Mucosa of stomach (tissue), 1 donor: ENCODE results near the gene CD247.

Source experiments
- H3K27me3 ChIP-seq: one replicate; pipeline ENCODE4 v1.7.0; 2013; ENCODE audit warnings: mild to moderate bottlenecking, low read length; ENCODE audit not compliant: control insufficient read depth, insufficient read depth
- H3K36me3 ChIP-seq: one replicate; pipeline ENCODE4 v1.7.0; 2013; ENCODE audit warnings: low read length; ENCODE audit not compliant: control insufficient read depth, insufficient read depth
- H3K4me1 ChIP-seq: one replicate; pipeline ENCODE4 v1.7.0; 2013; ENCODE audit warnings: mild to moderate bottlenecking, low read length; ENCODE audit not compliant: control insufficient read depth, insufficient read depth
- H3K4me3 ChIP-seq: one replicate; pipeline ENCODE4 v1.7.0; 2013; ENCODE audit warnings: low read length
- H3K9ac ChIP-seq: one replicate; pipeline ENCODE4 v1.7.0; 2013; ENCODE audit warnings: mild to moderate bottlenecking, low read length, moderate library complexity
- H3K9me3 ChIP-seq: one replicate; pipeline ENCODE4 v1.7.0; 2013; ENCODE audit warnings: mild to moderate bottlenecking, low read length, moderate library complexity; ENCODE audit not compliant: control insufficient read depth
- donor health status: Pancreatic carcinoma.

Gene CD247

DNA sequence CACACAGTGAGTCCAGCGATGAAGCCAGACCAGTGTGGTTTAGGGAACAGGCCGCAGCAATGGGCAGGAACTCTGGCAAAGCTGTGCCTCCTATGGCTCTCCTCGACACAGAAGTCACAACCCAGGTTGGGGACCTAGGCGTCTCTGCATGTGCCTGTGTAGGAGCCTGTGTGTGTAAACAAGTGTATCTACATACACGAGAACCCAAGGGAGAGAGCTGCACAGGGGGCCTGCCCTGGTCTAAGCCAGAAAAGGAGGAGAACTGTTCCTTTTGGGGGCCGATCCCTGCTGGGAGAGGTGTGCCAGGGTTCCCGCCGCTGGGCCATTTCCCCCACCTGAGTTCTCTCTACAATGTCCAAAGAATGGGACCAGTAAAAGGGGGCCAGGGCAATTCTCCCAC, 56.0 kb downstream of the CD247 start:
- H3K9me3 ChIP-seq: no peaks in the 10 kb centered on the region
- no peaks in the 10 kb centered on the region for H3K36me3 ChIP-seq
- peaks cover 3% of the 10 kb centered on the region for H3K4me1 ChIP-seq
- no peak overlapping the region for H3K4me3 ChIP-seq
- no peak overlapping the region for H3K9ac ChIP-seq
- H3K27me3 ChIP-seq: no peaks in the 10 kb centered on the region

DNA sequence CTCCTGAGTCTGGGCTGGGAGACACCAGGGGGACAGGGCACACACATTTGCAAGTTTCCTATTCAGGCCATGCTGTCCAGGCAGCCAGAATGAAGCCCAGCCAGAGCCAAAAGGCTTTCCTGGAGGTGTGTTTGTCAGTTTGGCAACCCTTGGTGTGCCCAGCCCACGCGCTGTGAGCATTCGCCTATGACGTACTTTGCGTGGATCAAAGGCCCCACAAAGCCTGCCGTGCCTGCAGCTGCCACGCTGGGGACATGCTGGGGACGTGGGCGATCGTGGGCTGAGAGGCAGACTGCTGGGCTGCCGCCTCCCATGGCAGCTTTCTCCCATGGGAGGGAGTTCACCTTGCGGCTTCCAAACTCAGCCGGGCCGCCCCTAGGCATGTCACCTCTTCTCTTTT, 57.5 kb downstream of the CD247 start:
- Histone ChIP-seq H3K4me3 (no peak overlapping the region), H3K9ac (no peak overlapping the region), H3K4me1 (peaks cover 2% of the 10 kb centered on the region), H3K9me3 (no peaks in the 10 kb centered on the region), H3K27me3 (no peaks in the 10 kb centered on the region), H3K36me3 (no peaks in the 10 kb centered on the region)

DNA sequence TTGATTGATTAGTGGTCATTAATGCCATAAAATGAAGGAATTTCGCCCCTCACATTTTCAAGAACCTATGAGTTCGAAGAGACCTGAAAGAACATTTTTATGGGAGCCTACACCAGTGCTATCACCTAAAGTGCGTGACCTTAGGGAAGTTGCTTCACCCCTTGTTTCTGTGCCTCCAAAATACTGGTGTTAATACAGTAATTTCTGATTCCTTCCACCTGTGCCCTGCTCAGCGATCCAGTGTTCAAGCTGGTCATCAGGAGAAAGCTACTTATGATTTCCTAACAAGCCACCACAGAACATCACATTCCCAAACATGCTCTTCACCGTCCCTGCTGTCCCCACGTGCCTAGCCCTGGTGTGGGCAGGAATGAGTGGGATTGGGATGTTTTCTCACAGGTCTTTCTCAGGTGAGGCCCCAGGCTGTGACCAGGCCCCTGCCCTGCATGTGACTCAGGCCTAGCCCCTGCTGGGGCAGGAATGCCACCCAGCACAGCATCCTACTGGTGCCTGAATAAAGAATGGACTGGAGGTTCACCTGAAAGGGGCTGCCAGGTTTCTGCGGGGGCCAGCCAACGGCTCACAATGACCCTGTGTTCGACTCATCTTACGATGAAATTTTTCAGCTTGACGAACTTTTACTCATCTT, 60.3 kb downstream of the CD247 start:
- no peaks in the 10 kb centered on the region for H3K36me3 ChIP-seq
- no peak overlapping the region for H3K4me3 ChIP-seq
- H3K9ac ChIP-seq: no peak overlapping the region
- no peaks in the 10 kb centered on the region for H3K9me3 ChIP-seq
- H3K27me3 ChIP-seq: no peaks in the 10 kb centered on the region
- H3K4me1 ChIP-seq: peaks cover 9% of the 10 kb centered on the region

DNA sequence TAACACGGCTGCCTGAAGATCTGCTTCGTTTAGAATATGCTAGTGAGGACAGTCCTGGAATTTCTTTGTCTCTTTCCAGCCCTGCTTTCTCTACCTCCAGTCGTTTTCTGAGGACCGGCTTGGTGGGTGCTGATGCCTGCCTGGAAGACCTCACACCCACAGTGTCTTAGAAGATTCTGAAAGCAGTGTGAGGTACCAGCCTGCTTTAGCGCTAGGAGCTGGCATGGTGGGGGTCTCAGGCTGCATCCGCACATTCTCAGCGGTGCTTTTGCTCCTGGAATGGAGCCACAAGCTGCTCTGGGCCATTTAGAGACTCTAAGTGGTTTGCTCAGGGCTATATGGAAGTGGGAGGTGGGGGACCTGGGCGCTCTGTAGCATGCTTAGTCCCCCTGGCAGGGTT, 61.4 kb downstream of the CD247 start:
- Histone ChIP-seq H3K4me1 (peaks cover 10% of the 10 kb centered on the region), H3K27me3 (no peaks in the 10 kb centered on the region), H3K36me3 (no peaks in the 10 kb centered on the region), H3K9ac (no peak overlapping the region), H3K4me3 (no peak overlapping the region), H3K9me3 (no peaks in the 10 kb centered on the region)

DNA sequence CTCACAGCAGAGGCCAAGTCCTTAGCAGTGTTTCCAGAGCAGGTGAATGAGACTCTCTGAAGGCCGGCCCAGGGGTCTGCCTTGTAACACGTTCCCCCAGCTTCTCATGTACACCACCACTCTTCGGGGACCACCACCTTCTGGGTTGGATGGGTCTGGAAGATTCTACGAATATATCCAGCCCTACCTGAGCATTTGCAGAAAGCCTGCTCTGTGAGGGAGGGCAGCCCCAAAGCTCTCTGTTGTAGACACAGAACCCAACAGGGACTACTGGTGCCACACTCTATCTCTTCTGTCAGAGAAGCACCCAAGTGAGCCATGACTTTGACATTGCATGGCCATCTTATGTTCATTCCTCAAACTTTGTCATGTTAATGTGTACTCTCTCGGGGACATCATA, 61.8 kb downstream of the CD247 start:
- peak overlapping the region; percentile 99 for H3K9ac ChIP-seq
- no peaks in the 10 kb centered on the region for H3K27me3 ChIP-seq
- no peaks in the 10 kb centered on the region for H3K36me3 ChIP-seq
- H3K4me1 ChIP-seq: peaks cover 10% of the 10 kb centered on the region
- H3K9me3 ChIP-seq: no peaks in the 10 kb centered on the region
- H3K4me3 ChIP-seq: peak overlapping the region; percentile 27

DNA sequence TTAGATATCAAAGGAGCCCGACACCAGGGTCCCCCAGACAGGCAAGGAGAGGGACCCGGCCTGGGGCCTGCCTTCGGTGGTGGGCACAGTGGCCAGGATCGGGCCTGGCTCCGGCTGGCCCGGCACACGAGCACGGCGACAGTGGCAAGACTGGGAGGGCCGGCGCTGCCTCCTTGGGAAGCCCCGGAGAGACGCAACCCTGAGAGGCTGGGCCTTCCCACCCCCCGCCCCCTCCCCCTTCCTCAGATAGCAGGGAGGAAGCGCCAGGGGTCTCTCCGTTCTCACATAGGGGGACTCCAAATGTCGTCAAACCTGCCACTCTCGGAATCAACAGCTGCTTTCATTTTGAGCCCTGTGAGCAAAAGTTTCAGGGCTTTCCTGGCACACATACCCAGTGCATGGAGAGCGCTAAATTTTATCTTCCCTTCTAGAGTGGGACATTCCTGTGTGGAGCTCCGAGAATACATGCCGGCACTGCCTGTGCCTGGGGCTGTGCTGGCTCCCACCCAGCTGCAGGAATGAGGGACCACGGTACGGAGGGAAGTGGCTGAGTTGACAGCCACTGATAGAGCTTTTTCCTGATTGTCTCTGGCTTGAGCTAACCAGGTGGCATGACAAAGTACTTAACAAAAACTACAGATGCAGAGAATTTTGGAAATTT, 62.4 kb downstream of the CD247 start:
- no peaks in the 10 kb centered on the region for H3K9me3 ChIP-seq
- peak overlapping the region; percentile 99 for H3K9ac ChIP-seq
- no peaks in the 10 kb centered on the region for H3K36me3 ChIP-seq
- H3K4me1 ChIP-seq: peaks cover 10% of the 10 kb centered on the region
- H3K27me3 ChIP-seq: no peaks in the 10 kb centered on the region
- peak overlapping the region; percentile 98 for H3K4me3 ChIP-seq

DNA sequence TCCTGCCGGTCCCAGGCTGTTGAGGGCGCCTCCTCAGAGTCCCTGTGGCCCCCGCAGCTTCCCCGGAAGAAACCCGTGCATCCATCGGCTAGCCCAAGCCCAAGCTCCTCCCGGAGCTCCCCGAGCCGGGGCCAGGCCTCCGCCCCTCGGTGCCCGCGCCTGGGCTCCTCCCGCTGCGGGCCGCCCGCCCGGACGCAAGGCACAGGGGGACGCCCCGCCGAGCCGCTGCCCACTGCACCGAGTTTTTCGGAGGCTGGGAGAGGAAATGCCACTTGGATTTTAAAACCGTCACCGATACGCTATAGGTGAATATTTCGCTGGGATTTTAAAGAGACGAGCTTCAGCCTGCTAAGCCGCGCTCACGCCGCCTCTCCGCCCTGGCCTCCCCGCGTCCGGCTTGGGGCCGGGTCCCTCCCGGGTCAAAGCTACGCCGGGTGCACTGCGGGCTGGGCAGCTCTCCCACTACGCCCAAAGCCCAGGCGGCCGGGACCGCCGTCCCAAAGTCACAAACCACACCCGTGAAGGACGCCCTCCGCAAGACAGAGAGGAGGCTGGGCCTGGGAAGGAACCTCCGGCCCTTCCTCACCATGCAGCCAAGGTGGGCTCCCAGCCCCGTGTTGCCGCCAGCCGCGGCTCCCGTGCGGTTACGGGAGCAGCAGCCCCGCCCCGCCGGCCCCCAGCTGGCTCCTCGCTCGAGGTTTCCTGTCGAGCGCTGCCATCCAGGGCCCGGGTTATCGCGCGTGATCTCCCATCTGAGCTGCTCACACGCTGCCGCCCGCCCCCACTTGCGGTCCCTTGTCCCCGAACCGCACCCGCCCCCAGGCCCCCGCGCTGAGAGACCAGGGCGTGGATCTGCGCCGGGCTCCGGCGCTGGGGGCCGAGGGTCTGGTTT, 63.2 kb downstream of the CD247 start:
- Histone ChIP-seq H3K36me3 (no peaks in the 10 kb centered on the region), H3K9me3 (no peaks in the 10 kb centered on the region), H3K27me3 (no peaks in the 10 kb centered on the region), H3K9ac (peak overlapping the region; percentile 99), H3K4me3 (peak overlapping the region; percentile 98), H3K4me1 (peaks cover 10% of the 10 kb centered on the region)

DNA sequence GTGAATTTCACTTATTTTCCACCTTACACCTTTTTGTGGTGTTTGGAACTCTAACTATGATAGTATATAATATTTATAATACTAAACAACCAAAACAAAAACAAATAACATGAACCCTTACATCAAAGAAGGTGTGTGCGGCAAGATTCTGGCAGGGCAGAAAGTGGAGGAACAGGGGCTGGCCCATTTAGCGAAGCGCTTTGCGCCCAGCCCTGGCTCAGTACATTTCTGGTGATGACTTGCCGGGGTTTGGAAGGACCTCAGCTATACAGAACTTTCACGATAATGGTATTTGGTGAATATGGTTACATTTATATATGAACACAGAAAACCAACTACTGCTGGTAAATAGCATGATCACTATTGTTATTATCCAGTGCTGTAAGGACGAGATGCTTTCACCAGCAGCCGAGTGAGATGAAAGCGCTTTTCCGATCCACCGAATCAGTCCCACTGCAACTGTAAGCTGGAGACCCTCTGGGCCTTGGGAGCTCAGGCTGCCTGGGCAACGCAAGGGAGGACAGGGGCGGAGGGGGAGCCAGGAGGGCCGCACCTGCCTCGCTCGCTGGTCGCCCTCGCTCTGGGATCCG, 63.9 kb downstream of the CD247 start:
- Histone ChIP-seq H3K36me3 (no peaks in the 10 kb centered on the region), H3K4me1 (peaks cover 10% of the 10 kb centered on the region), H3K9ac (peak overlapping the region; percentile 99), H3K27me3 (no peaks in the 10 kb centered on the region), H3K9me3 (no peaks in the 10 kb centered on the region), H3K4me3 (peak overlapping the region; percentile 98)

DNA sequence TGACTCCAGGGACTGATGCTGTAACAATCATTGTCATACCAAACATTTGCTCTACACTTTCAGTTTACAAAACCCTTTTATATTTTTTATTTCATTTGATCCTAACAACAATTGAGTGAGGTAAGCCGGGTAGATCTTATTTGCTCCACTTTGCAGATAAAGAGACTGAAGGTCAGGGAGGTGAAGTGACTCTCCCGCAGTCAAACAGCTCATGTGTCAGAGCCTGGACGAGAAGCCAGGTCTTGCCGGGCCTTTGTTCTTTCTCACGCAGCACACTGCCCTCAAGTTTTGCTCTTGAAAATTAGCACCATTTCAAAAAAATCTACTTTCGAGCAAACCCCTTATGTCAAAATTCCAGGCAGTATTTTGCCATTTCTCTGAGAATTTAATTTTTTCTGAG, 65.2 kb downstream of the CD247 start:
- Histone ChIP-seq H3K27me3 (no peaks in the 10 kb centered on the region), H3K4me3 (no peak overlapping the region), H3K36me3 (no peaks in the 10 kb centered on the region), H3K9me3 (no peaks in the 10 kb centered on the region), H3K9ac (no peak overlapping the region), H3K4me1 (peaks cover 13% of the 10 kb centered on the region)

DNA sequence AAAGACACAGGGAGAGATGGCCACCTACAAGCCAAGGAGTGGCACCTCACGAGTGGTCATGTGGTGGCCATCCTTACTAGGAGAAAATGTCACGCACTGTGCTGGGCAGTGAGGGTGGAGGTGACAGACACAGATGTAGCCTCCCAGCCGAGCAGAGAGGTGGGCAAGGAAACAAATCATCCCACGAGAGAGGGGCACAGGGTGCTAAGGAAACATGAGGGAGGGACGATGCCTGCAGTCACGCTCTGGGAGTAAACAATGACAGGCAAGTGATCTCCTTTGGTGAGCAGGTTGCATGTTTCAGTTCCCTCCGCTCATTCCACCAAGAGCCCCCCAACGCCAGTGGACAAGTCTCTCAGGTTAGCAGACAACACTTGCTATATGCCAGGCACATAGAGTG, 65.8 kb downstream of the CD247 start:
- Histone ChIP-seq H3K9me3 (no peaks in the 10 kb centered on the region), H3K4me1 (peaks cover 15% of the 10 kb centered on the region), H3K36me3 (no peaks in the 10 kb centered on the region), H3K27me3 (no peaks in the 10 kb centered on the region), H3K9ac (no peak overlapping the region), H3K4me3 (no peak overlapping the region)

DNA sequence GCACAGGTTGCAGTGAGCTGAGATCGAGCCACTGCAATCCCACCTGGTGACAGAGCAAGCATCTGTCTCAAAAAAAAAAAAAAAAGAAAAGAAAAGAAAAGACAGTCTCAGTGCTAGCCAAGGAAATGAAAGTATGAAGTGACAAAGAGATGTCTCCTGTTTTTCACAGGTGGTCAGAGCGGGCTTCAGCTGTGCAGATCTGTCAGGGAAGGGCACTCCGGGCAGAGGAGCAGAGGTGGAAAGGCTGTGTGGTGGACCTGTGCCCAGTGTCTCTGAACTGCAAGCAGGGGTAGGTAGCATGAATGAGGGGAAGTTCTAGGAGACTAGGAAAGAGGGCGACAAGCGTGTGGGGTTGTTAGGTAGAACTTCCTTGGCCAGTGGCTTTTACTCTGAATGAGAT, 67.5 kb downstream of the CD247 start:
- Histone ChIP-seq H3K36me3 (no peaks in the 10 kb centered on the region), H3K4me3 (no peak overlapping the region), H3K4me1 (peaks cover 22% of the 10 kb centered on the region), H3K27me3 (no peaks in the 10 kb centered on the region), H3K9me3 (no peaks in the 10 kb centered on the region), H3K9ac (no peak overlapping the region)
